Measurements from ENCODE around the gene CASS4. TPM values are rescaled to one million over a fixed set of nuclear protein-coding genes. Genes with fewer than 3 reads are reported as not detected.

Gene CASS4
- total and polyA plus RNA-seq, 2 donors (not counting 3 experiments of a cell fraction or from before 2014, with no cell fraction given) = not detected

DNA sequence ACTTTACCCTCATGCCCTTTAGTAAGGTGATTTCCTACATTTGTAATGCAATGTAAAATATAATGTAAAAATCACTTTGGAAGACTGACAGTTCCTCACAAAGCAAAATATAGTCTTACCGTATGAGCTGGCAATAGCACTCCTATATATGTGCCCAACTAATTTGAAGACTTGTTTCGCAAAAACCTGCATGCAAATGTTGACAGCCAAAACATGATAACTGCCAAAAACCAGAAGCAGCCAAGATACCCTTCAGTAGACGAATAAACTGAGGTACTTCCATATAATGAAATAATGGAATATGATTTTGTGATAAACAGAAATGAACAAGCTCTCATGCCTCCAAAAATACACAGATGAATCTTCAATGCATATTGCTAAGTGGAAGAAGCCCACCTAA lies 33.7 kb upstream of the CASS4 start:
- DNase-seq (ENCODE audit: low read depth, low spot score) (no peak), FAIRE-seq (no peak)
- Histone ChIP-seq H3K9ac (replicated peaks; ENCODE audit: extremely low read depth, insufficient read depth, low read length) (no peak overlapping the region), H3K4me1 (ENCODE audit: control insufficient read depth, extremely low read depth, insufficient read depth, low read length) (no peaks in the 10 kb centered on the region), H3K9me3 (replicated peaks; ENCODE audit: control insufficient read depth, insufficient read depth, low read length) (no peaks in the 10 kb centered on the region), H4K20me1 (replicated peaks; ENCODE audit: control insufficient read depth, extremely low read depth, insufficient read depth, low read length) (no peaks in the 10 kb centered on the region), H3K27me3 (ENCODE audit: control insufficient read depth in 2 of 2, insufficient read depth in 2 of 2, low read length in 2 of 2) (no peaks in the 10 kb centered on the region), H3K4me3 (replicated peaks in 1 of 3; ENCODE audit: insufficient read depth in 1 of 3, low read depth in 1 of 3, low read length in 3 of 3) (no peak overlapping the region), H3K4me2 (ENCODE audit: insufficient read depth, low read length) (no peak overlapping the region), H3K9me1 (replicated peaks; ENCODE audit: control insufficient read depth, extremely low read depth, insufficient read depth, low read length) (no peaks in the 10 kb centered on the region), H2AFZ (ENCODE audit: low read depth, low read length) (no peak overlapping the region), H3K27ac (ENCODE audit: insufficient read depth, low read depth, low read length) (no peak overlapping the region), H3K79me2 (ENCODE audit: control insufficient read depth, insufficient read depth, low read length) (peaks cover 66% of the 10 kb centered on the region), H3K36me3 (ENCODE audit: control insufficient read depth in 2 of 2, extremely low read depth in 1 of 2, insufficient read depth in 2 of 2, low read length in 2 of 2) (peaks cover 2 to 14% of the 10 kb centered on the region in 2 experiments)
- ChIA-PET CTCF (interaction anchor here (0.9 kb wide), 1 partner anchor 17 kb away, joined by 3 read pairs; no protein-coding TSS in a partner anchor), POLR2A (no interaction called here)
- intact Hi-C loops (cut with micrococcal nuclease) (no loop called here), dilution Hi-C loops (cut with MboI; ENCODE audit: extremely low pct_ligation_motif_present, low sequenced_read_pairs) (no loop called here)
- BruUV-seq (replicated peaks) = no TSS peak
- TF ChIP-seq POLR2A (IDR thresholded peaks at IDR 0.05; ENCODE audit: low read depth, low read length) (no peak), GATA2 (IDR thresholded peaks at IDR 0.05; ENCODE audit: insufficient read depth, insufficient read length, low read depth, low read length) (no peak), FOS (IDR thresholded peaks at IDR 0.05; ENCODE audit: borderline replicate concordance, insufficient read depth, low read length) (no peak), MYC (IDR thresholded peaks at IDR 0.05; ENCODE audit: low read depth, low read length) (no peak), POLR2AphosphoS5 (IDR thresholded peaks at IDR 0.05; ENCODE audit: insufficient read depth, low read depth, low read length) (no peak), EZH2 (IDR thresholded peaks at IDR 0.05; ENCODE audit: borderline replicate concordance, low read depth, low read length, severe bottlenecking) (no peak), JUN (IDR thresholded peaks at IDR 0.05; ENCODE audit: borderline replicate concordance, insufficient read depth, insufficient read length, low read depth) (no peak), CTCF (IDR thresholded peaks at IDR 0.05; ENCODE audit: extremely low read depth in 1 of 2, insufficient read depth in 1 of 2, low read depth in 1 of 2, low read length in 2 of 2) (no peak)
- TF ChIP-seq, protein P1, sequence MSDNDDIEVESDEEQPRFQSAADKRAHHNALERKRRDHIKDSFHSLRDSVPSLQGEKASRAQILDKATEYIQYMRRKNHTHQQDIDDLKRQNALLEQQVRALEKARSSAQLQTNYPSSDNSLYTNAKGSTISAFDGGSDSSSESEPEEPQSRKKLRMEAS (IDR thresholded peaks at IDR 0.05; ENCODE audit: insufficient read depth, insufficient read length) = no peak
